Dendritic cell treated with granulocyte-macrophage colony-stimulating factor and Interleukin-4, amounts not matched to agents 40 ng/mL and 50 ng/mL, for 4 days (primary cell): ENCODE results near the gene MGLL.
A peak's percentile ranks its signal among the peaks of the same experiment; 100 is the strongest.

Experiments used
- H3K27ac Mint-ChIP-seq: one replicate; pipeline ENCODE4 v1.8.0; 2022; ENCODE audit warnings: mild to moderate bottlenecking, mixed read lengths
- H3K27me3 Mint-ChIP-seq: one replicate; pipeline ENCODE4 v1.8.0; 2022; ENCODE audit warnings: mild to moderate bottlenecking, mixed read lengths
- H3K36me3 Mint-ChIP-seq: one replicate; pipeline ENCODE4 v1.8.0; 2022; ENCODE audit warnings: low read depth, mixed read lengths
- H3K4me1 Mint-ChIP-seq: one replicate; pipeline ENCODE4 v1.8.0; 2022; ENCODE audit warnings: low read depth, mixed read lengths
- H3K4me3 Mint-ChIP-seq: one replicate; pipeline ENCODE4 v1.8.0; 2022; ENCODE audit warnings: mild to moderate bottlenecking, moderate library complexity, mixed read lengths
- H3K9me3 Mint-ChIP-seq: one replicate; pipeline ENCODE4 v1.8.0; 2022; ENCODE audit warnings: mixed read lengths
- intact Hi-C: fragments of 100-400 bp; cut with micrococcal nuclease; formaldehyde crosslinking; loops from one replicate; pipeline ENCODE4 v1.15.0; 2022

MGLL gene

GRCh38 chr3:127815001-127815400 is 7.3 kb downstream of the MGLL start:
- peaks cover 30% of the 10 kb centered on the region for H3K4me1 Mint-ChIP-seq
- H3K27ac Mint-ChIP-seq = no peak overlapping the region
- H3K36me3 Mint-ChIP-seq = peaks cover 57% of the 10 kb centered on the region
- no peak overlapping the region for H3K4me3 Mint-ChIP-seq
- intact Hi-C loops = no loop called here
- no peaks in the 10 kb centered on the region for H3K9me3 Mint-ChIP-seq
- H3K27me3 Mint-ChIP-seq = peaks cover 1% of the 10 kb centered on the region

GRCh38 chr3:127814325-127814781 is 8.0 kb downstream of the MGLL start:
- Mint-ChIP-seq H3K27me3 (no peaks in the 10 kb centered on the region), H3K27ac (no peak overlapping the region)

GRCh38 chr3:127812151-127812550 is 10.2 kb downstream of the MGLL start:
- Mint-ChIP-seq H3K27ac (no peak overlapping the region), H3K9me3 (no peaks in the 10 kb centered on the region), H3K36me3 (peaks cover 68% of the 10 kb centered on the region), H3K4me3 (no peak overlapping the region), H3K4me1 (peaks cover 16% of the 10 kb centered on the region), H3K27me3 (no peaks in the 10 kb centered on the region)
- intact Hi-C loops = no loop called here

More at GRCh38 chr3:127814325-127814781, 8.0 kb downstream of the MGLL start:
- Mint-ChIP-seq H3K4me1 (peaks cover 25% of the 10 kb centered on the region), H3K4me3 (no peak overlapping the region), H3K36me3 (peaks cover 57% of the 10 kb centered on the region), H3K9me3 (no peaks in the 10 kb centered on the region)
- intact Hi-C loops = no loop called here

GRCh38 chr3:127811717-127812116 is 10.6 kb downstream of the MGLL start:
- Mint-ChIP-seq H3K36me3 (peaks cover 67% of the 10 kb centered on the region), H3K27ac (no peak overlapping the region), H3K4me1 (peaks cover 11% of the 10 kb centered on the region), H3K4me3 (no peak overlapping the region), H3K9me3 (no peaks in the 10 kb centered on the region), H3K27me3 (no peaks in the 10 kb centered on the region)
- intact Hi-C loops = no loop called here

GRCh38 chr3:127809611-127810010 is 12.7 kb downstream of the MGLL start:
- Mint-ChIP-seq H3K27me3 (no peaks in the 10 kb centered on the region), H3K4me3 (no peak overlapping the region), H3K27ac (no peak overlapping the region), H3K4me1 (peaks cover 6% of the 10 kb centered on the region), H3K36me3 (peaks cover 58% of the 10 kb centered on the region), H3K9me3 (no peaks in the 10 kb centered on the region)
- intact Hi-C loops = no loop called here

GRCh38 chr3:127809211-127809610 is 13.1 kb downstream of the MGLL start:
- Mint-ChIP-seq H3K27ac (no peak overlapping the region), H3K9me3 (no peaks in the 10 kb centered on the region), H3K27me3 (no peaks in the 10 kb centered on the region), H3K4me1 (peaks cover 8% of the 10 kb centered on the region), H3K36me3 (peaks cover 61% of the 10 kb centered on the region), H3K4me3 (no peak overlapping the region)
- intact Hi-C loops = no loop called here

- peaks cover 8% of the 10 kb centered on the region for H3K4me1 Mint-ChIP-seq
- peaks cover 53% of the 10 kb centered on the region for H3K36me3 Mint-ChIP-seq
- no peak overlapping the region for H3K4me3 Mint-ChIP-seq
- intact Hi-C loops = no loop called here
- H3K27ac Mint-ChIP-seq = no peak overlapping the region
- H3K9me3 Mint-ChIP-seq = no peaks in the 10 kb centered on the region
- no peaks in the 10 kb centered on the region for H3K27me3 Mint-ChIP-seq
These were observed 14.1 kb downstream of the MGLL start for GRCh38 chr3:127808197-127808596.

- Mint-ChIP-seq H3K27ac (no peak overlapping the region), H3K27me3 (no peaks in the 10 kb centered on the region), H3K4me3 (no peak overlapping the region), H3K4me1 (peaks cover 16% of the 10 kb centered on the region), H3K36me3 (peaks cover 28% of the 10 kb centered on the region), H3K9me3 (no peaks in the 10 kb centered on the region)
- intact Hi-C loops = no loop called here
These were observed 17.1 kb downstream of the MGLL start for GRCh38 chr3:127805026-127805753.

- intact Hi-C loops = no loop called here
- H3K4me1 Mint-ChIP-seq = peaks cover 23% of the 10 kb centered on the region
- peaks cover 29% of the 10 kb centered on the region for H3K36me3 Mint-ChIP-seq
- H3K9me3 Mint-ChIP-seq = no peaks in the 10 kb centered on the region
- H3K27me3 Mint-ChIP-seq = peaks cover 3% of the 10 kb centered on the region
- no peak overlapping the region for H3K4me3 Mint-ChIP-seq
- H3K27ac Mint-ChIP-seq = no peak overlapping the region
These were observed 18.2 kb downstream of the MGLL start for GRCh38 chr3:127804141-127804540.

- H3K9me3 Mint-ChIP-seq = no peaks in the 10 kb centered on the region
- peaks cover 28% of the 10 kb centered on the region for H3K4me1 Mint-ChIP-seq
- H3K27me3 Mint-ChIP-seq = peaks cover 3% of the 10 kb centered on the region
- intact Hi-C loops = no loop called here
- peaks cover 28% of the 10 kb centered on the region for H3K36me3 Mint-ChIP-seq
- no peak overlapping the region for H3K27ac Mint-ChIP-seq
- no peak overlapping the region for H3K4me3 Mint-ChIP-seq
These were observed 18.7 kb downstream of the MGLL start for GRCh38 chr3:127803619-127804018.

- H3K27me3 Mint-ChIP-seq = peaks cover 3% of the 10 kb centered on the region
- no peaks in the 10 kb centered on the region for H3K9me3 Mint-ChIP-seq
- H3K4me3 Mint-ChIP-seq = no peak overlapping the region
- peaks cover 39% of the 10 kb centered on the region for H3K4me1 Mint-ChIP-seq
- H3K27ac Mint-ChIP-seq = no peak overlapping the region
- intact Hi-C loops = no loop called here
- peaks cover 20% of the 10 kb centered on the region for H3K36me3 Mint-ChIP-seq
These were observed 19.7 kb downstream of the MGLL start for GRCh38 chr3:127802606-127803005.

GRCh38 chr3:127801731-127802313 is 20.5 kb downstream of the MGLL start:
- intact Hi-C loops = no loop called here
- H3K36me3 Mint-ChIP-seq = peaks cover 20% of the 10 kb centered on the region
- no peak overlapping the region for H3K4me3 Mint-ChIP-seq
- no peaks in the 10 kb centered on the region for H3K9me3 Mint-ChIP-seq
- H3K27me3 Mint-ChIP-seq = peaks cover 3% of the 10 kb centered on the region
- H3K27ac Mint-ChIP-seq = no peak overlapping the region
- peaks cover 46% of the 10 kb centered on the region for H3K4me1 Mint-ChIP-seq

- no peak overlapping the region for H3K27ac Mint-ChIP-seq
- peaks cover 12% of the 10 kb centered on the region for H3K36me3 Mint-ChIP-seq
- H3K9me3 Mint-ChIP-seq = no peaks in the 10 kb centered on the region
- H3K27me3 Mint-ChIP-seq = peaks cover 3% of the 10 kb centered on the region
- H3K4me1 Mint-ChIP-seq = peaks cover 57% of the 10 kb centered on the region
- intact Hi-C loops = no loop called here
- H3K4me3 Mint-ChIP-seq = no peak overlapping the region
These were observed 21.8 kb downstream of the MGLL start for GRCh38 chr3:127800508-127800907.

GRCh38 chr3:127799476-127800222 is 22.7 kb downstream of the MGLL start:
- Mint-ChIP-seq H3K27ac (peak overlapping the region; percentile 54), H3K36me3 (peaks cover 10% of the 10 kb centered on the region), H3K9me3 (no peaks in the 10 kb centered on the region), H3K27me3 (peaks cover 3% of the 10 kb centered on the region), H3K4me1 (peaks cover 51% of the 10 kb centered on the region), H3K4me3 (no peak overlapping the region)
- intact Hi-C loops = no loop called here
